ENCODE measurements around the gene DNAH2.
"Not testable (repeated sequence)": the region's sequence is repeated elsewhere in the genome, so short reads cannot be mapped to it uniquely, and the experiment has no call there.

Gene DNAH2

GRCh38 chr17:7786866-7787265 is 69.3 kb downstream of the DNAH2 start:
- DNase-seq: no peak

DNA sequence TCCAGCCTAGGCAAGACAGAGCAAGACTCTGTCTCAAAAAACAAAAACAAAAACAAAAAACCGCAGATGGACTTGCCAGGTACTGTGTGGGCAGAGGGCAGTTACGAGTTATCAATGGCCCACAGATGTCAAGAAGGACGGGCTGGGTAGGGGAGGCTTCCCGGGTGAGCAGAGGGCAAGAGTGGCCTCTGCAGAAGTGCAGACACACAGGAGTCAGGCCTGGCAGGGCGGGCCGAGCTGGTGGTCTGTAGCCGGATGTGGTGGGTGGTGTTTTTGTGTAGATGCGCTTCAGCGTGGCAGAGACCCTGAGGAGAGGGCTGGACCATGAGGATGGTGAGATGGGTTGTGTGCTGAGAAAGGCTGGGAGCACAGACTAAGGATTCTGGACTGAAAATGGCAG is 71.6 kb downstream of the DNAH2 start:
- DNase-seq: no peak

- DNase-seq: no peak
Measured at GRCh38 chr17:7790150-7790549, 72.6 kb downstream of the DNAH2 start.

GRCh38 chr17:7792611-7793010 is 75.1 kb downstream of the DNAH2 start:
- no peak for DNase-seq

DNA sequence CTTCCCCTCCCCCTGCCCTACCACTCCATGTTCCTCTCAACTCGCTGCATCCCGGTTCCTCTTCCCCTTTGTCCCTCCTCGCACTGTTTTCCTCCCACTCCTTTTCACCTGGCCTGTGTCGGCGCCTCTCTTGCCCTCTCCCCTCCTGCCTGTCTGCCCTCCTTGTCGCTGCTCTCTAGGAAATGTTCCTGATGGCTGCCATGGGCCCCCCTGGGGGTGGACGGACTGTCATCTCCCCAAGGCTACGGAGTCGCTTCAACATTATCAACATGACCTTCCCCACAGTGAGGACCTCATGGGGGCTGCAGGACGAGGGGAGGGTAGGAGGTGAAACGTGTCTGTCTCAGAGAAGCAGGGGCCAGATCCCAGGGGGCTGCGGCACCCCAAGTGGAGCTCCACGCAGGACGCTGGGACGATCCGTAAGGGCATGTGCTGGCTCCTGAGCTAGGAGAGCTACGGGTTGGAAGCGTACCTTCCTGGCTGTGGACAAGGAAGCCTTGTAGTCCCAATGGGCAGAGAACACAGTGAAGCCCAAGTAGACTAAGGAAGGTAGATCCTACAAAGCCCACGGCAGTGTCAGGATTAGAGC is 76.6 kb downstream of the DNAH2 start:
- DNase-seq: no peak

- no peak for DNase-seq
Measured at GRCh38 chr17:7797976-7798375, 80.4 kb downstream of the DNAH2 start.

DNA sequence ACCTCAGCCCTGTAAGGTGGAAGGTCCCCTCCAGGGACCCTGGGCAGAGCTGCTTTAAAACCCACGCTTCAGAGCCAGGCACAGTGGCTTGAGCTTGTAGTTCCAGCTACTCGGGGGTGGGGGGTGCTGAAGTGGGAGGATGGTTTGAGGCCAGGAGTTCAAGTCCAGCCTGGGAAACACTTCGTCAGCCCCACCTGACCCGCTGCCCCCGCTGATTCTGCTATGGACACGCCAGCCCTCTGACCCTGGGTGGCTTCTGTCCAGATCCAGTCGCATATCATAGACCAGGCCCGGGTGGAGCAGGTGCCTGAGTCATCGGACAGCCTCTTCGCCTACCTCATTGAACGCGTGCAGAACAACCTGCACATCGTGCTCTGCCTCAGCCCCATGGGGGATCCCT is 81.3 kb downstream of the DNAH2 start:
- no peak for DNase-seq

GRCh38 chr17:7803981-7804380 is 86.4 kb downstream of the DNAH2 start:
- DNase-seq: no peak

DNA sequence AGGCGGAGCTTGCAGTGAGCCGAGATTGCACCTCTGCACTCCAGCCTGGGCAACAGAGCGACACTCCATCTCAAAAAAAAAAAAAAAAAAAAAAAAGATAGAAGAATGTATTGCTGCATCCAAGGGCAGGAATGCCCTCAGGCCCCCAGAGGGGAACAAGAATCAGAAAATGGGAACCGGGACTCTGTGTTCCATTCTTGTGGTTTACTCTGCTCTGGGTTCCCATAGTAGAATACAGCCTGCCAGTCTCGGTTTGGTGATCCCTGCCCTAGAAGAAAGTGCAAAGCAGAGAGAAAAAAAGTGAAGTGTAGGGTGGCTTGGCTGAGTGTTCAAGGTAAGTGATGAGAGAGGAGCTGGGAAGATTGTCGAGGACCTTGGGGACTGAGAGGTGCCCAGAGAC is 89.0 kb downstream of the DNAH2 start:
- DNase-seq: no peak

- DNase-seq: no peak
Measured at GRCh38 chr17:7807206-7807605, 89.7 kb downstream of the DNAH2 start.

DNA sequence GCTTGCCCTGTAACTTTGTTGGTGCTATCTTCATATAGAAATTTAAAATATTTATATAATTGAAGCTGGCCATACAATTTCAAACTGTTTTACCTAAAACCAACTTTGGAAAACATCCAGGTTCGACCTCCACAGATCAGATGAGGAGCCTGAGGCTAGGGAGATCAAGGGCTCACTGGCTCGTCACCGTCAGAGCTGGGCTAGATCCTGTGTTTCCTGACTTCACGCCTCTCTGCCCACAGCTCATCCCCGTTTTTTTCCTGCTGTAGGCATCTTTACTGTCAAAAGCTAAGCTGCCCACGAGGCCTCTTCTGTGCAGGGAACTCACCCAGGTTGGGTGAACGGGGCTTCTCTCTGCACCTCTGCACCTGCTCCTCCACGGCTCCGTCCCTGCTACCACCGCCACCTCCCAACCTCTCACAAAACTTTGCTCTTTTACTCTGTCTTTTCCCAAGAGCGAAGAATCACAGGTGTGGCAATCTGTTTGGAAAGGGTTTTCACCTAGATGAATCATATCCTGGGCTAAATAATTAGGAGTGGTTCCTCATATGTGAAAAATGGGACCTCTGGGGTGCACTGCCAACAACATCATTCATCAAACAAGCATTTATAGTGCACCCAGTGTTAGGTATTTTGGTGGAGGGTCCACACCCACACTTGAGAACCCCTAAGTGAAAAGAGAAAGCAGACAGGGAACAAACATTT is 91.7 kb downstream of the DNAH2 start:
- no peak for DNase-seq

DNA sequence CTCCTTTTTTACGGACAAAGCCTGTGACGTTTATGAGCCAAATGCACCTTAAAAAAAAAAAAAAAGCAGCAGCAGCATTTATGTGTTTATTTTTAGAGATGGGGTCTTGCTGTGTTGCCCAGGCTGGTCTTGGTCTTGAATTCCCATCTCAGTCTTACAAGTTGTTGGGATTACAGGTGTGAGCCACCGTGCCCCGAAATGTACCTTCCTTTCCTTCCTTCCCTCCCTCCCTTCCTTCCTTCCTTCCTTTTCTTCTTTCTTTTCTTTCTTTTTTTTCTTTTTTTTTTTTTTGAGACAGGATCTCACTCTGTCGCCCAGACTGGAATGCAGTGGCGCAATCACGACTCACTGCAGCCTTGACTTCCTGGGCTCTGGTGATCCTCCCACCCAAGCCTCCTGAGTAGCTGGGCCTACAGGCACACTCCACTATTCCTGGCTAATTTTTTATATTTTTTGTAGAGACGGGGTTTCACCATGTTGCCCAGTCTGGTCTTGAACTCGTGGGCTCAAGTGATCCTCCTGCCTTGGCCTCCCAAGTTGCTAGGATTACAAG is 92.3 kb downstream of the DNAH2 start:
- DNase-seq: not testable (repeated sequence)

GRCh38 chr17:7811251-7811650 is 93.7 kb downstream of the DNAH2 start:
- DNase-seq: no peak

DNA sequence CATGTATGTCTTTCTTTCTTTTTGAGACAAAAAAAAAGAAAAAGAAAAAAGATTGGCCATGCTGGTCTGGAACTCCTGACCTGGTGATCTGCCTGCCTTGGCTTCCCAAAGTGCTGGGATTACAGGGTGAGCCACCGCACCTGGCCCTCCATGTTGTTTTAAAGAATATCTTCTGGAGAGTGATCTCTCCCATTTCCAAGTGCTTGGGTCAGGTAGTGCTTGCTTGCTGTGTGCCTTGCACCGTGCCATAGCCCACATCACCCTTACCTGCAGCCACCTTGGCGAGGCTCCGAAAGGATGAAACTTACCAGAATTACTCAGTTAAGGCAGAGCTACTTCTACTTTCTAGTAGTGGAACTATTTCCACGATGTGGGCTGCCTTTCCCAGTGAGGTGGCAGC is 97.4 kb downstream of the DNAH2 start:
- DNase-seq: no peak

DNA sequence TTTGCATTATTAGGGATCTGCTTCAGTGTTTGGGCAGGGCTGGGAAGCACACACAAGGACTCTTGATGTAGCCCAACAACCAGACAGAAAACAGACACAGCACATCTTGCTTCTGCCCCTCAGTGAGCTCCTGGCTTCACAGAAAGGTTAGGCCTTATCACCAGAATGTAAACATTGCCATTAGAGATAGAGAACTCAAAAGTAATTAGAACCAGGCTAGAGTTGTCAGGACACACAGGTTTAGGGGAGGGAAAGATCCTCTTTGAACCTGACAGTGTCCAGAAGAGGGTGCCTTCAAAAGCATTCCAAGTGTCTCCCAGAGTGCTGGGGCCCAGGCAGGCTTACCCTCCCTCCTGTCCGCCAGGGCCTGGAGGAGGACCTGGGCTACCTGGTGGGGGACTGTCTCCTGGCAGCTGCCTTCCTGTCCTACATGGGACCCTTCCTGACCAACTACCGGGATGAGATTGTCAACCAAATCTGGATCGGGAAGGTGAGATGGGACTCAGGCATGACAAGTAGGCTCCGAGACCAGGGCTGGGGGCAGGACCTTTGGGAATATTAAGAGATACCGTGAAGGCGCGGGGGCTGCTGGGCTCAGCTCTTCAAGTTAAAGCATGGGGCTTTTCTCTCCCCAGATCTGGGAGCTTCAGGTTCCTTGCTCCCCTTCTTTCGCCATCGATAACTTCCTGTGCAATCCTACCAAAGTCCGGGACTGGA is 99.5 kb downstream of the DNAH2 start:
- no peak for DNase-seq

DNA sequence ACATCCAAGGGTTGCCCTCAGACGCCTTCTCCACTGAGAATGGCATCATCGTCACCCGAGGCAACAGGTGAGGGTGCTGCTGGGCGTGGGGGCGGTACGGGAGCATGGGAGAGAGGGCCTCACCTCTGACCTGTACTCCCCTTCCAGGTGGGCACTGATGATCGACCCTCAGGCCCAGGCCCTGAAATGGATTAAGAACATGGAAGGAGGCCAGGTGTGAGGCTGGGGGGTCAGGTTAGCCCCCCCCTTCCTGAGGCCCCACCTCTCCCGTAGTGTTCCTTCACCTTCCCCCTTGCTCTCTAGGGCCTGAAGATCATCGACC is 100.1 kb downstream of the DNAH2 start:
- DNase-seq: no peak

DNA sequence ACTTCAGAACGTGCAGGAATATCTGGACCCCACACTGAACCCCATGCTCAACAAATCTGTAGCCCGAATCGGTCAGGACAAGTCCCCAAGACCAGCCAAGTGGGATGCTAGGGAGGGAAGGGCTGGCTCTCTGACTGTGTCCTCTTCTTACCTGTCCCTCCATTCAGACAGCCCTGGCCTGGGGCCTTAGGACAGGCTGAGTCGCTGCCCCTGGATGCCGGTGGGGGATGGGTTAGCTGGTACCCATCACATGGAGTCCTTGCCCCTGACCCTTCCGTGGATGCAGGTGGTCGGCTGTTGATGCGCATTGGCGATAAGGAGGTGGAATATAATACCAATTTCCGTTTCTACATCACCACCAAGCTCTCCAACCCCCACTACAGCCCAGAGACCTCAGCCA is 100.5 kb downstream of the DNAH2 start:
- DNase-seq: no peak

GRCh38 chr17:7818746-7819645 is 101.5 kb downstream of the DNAH2 start:
- no peak for DNase-seq

DNA sequence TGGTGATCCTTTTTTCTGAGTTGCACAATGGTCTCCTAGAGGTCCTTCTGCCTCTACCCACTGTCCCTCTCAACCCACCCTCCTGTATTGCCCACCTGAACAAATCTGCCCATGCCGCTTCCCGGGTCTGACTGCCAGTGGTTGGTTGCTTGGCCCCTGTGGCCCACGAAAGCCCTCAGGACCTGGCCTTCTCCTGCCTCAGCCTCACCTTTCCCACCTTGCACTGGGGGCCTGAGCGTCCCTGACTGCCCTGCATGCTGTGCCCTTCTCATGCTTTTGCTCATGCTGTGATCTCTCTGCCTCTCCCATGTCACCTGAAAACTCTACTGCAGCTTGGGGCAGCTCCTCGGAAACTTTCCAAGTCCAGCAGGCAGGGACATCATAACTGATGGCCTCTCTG is 102.7 kb downstream of the DNAH2 start:
- no peak for DNase-seq

GRCh38 chr17:7822126-7822525 is 104.6 kb downstream of the DNAH2 start:
- DNase-seq: no peak

GRCh38 chr17:7823581-7824001 is 106.0 kb downstream of the DNAH2 start:
- DNase-seq: no peak

DNA sequence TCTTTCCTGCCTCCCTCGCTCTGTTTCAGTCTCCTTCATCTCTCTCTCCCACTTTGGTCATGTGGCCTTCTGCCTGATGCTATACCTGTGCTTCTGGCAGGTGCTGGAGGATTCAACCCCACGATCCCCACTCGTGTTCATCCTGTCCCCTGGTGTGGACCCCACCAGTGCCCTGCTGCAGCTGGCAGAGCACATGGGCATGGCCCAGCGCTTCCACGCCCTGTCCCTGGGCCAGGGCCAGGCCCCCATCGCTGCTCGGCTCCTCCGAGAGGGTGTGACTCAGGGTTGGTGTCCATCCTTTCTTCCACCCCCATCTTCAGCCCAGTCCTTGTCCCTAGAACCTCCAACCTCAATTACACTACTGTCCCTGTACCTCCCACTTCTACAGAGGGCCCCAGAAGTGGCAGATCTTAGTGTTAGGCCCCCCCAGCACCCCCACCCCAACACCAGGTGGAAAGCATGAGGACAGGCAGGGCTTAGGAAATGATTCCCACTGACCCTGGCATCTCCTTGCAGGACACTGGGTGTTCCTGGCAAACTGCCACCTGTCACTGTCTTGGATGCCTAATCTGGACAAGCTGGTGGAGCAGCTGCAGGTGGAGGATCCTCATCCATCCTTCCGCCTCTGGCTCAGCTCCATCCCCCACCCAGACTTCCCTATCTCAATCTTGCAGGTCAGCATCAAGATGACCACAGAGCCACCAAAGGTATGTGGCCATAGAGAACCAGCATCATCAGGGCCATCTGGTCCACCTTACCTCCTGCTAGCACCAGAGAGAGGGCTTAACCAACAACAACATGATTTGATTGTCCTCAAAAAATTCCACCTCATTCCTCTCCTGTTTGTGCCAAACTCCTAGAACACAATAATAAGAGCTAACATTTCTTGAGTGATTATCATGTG is 106.7 kb downstream of the DNAH2 start:
- no peak for DNase-seq

Measured in NCI-H510A treated with DMSO at 0.1 percent for 48 hours (cell line).